ENCODE results near the gene PLXNA4. TPM values are rescaled to one million over a fixed set of nuclear protein-coding genes. Genes with fewer than 3 reads are reported as not detected.

The PLXNA4 gene
- total RNA-seq, 1 experiment from 2014 or later = 0.81 TPM

DNA sequence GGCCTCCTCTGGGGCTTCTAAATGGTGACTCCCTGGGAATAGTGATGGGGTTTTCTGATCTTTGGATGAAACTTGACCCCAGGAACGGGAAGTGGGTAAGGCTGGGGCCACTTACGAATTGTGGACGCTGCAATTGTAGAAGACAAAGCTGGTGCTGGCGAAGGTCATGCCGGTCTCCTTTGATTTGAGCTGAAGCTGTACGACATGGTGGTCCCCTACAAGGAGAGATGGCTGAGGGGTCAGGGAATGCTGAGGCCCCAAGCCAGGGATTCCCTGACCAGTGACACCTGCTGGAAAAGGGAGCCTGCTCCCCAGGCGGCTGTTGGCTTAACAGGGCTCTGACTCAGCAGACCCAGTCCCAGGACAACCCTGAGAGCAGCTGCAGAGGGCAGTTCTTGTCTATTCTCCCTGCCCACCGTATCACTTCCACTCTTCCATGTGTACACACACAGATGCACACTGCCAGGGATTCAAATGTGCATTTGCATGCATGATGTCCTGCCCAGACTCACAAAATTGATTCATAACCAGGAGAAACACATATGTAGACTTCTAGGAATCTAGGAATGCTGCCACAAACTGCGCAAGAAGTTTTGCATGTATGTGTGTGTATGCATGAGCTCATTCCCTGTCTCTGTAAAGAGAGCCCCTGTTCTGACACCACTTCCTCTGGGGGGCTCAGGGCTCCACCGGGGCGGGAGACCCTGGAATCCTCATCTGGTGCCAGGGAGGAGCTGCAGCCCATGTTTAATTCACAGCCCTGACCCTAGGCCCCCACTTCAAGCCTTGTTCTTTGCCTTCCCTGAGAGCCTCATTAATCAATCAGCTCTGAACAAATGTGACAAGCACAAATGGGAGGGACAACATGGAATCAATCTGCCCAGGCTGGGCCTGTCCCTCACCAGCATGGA, 350.0 kb downstream of the PLXNA4 start:
- CTCF ChIA-PET = interaction anchor here (1.0 to 1.3 kb wide), 3 partner anchors 26 to 367 kb away, joined by 3 to 4 read pairs (median 3); no protein-coding TSS in a partner anchor
- Mint-ChIP-seq H3K27ac (no peak overlapping the region), H3K27me3 (ENCODE audit: low read depth) (no peaks in the 10 kb centered on the region; the same call in none of the 2 replicates), H3K9me3 (peaks cover 4% of the 10 kb centered on the region), H3K4me3 (no peak overlapping the region), H3K4me1 (peaks cover 9% of the 10 kb centered on the region), H3K36me3 (no peaks in the 10 kb centered on the region)
- no peak for DNase-seq (ENCODE audit: low spot score)
- no peak for ATAC-seq
- POLR2A ChIA-PET = interaction anchor here (1.1 kb wide), 1 partner anchor 281 kb away, joined by 3 read pairs; no protein-coding TSS in a partner anchor
- no peak for TF ChIP-seq ELF4 (CRISPR knock-in tag; IDR thresholded peaks at IDR 0.05; ENCODE audit: low read depth)
- TF ChIP-seq RORB (CRISPR knock-in tag; IDR thresholded peaks at IDR 0.05) = no peak
- no peak for TF ChIP-seq ZNF219 (CRISPR knock-in tag; IDR thresholded peaks at IDR 0.05; ENCODE audit: borderline replicate concordance)
- no peak for TF ChIP-seq ZNF396 (CRISPR knock-in tag; IDR thresholded peaks at IDR 0.05; ENCODE audit: borderline replicate concordance)
- TF ChIP-seq NFATC4 (CRISPR knock-in tag; IDR thresholded peaks at IDR 0.05) = no peak
- TF ChIP-seq E2F5 (CRISPR knock-in tag; IDR thresholded peaks at IDR 0.05) = no peak
- no peak for TF ChIP-seq PRRX2 (CRISPR knock-in tag; IDR thresholded peaks at IDR 0.05)
- TF ChIP-seq NR2C2 (CRISPR knock-in tag; IDR thresholded peaks at IDR 0.05) = no peak
- TF ChIP-seq GTF2I (CRISPR knock-in tag; conservative IDR thresholded peaks at IDR 0.05) = no peak
- no peak for TF ChIP-seq ZNF425 (CRISPR knock-in tag; conservative IDR thresholded peaks at IDR 0.05)
- TF ChIP-seq ZNF121 (CRISPR knock-in tag; IDR thresholded peaks at IDR 0.05) = no peak
- TF ChIP-seq AR (CRISPR knock-in tag; IDR thresholded peaks at IDR 0.05) = no peak
- no peak for TF ChIP-seq PREB (CRISPR knock-in tag; IDR thresholded peaks at IDR 0.05; ENCODE audit: borderline replicate concordance)
- TF ChIP-seq, protein P1, sequence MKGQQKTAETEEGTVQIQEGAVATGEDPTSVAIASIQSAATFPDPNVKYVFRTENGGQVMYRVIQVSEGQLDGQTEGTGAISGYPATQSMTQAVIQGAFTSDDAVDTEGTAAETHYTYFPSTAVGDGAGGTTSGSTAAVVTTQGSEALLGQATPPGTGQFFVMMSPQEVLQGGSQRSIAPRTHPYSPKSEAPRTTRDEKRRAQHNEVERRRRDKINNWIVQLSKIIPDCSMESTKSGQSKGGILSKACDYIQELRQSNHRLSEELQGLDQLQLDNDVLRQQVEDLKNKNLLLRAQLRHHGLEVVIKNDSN (CRISPR knock-in tag; IDR thresholded peaks at IDR 0.05) = no peak
- no peak for TF ChIP-seq SMAD3 (CRISPR knock-in tag; IDR thresholded peaks at IDR 0.05; ENCODE audit: borderline replicate concordance)
- TF ChIP-seq MYBL2 (CRISPR knock-in tag; IDR thresholded peaks at IDR 0.05) = no peak
- TF ChIP-seq, protein P2, sequence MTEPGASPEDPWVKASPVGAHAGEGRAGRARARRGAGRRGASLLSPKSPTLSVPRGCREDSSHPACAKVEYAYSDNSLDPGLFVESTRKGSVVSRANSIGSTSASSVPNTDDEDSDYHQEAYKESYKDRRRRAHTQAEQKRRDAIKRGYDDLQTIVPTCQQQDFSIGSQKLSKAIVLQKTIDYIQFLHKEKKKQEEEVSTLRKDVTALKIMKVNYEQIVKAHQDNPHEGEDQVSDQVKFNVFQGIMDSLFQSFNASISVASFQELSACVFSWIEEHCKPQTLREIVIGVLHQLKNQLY (CRISPR knock-in tag; IDR thresholded peaks at IDR 0.05) = no peak
- TF ChIP-seq ZMAT4 (CRISPR knock-in tag; IDR thresholded peaks at IDR 0.05) = no peak
- no peak for TF ChIP-seq NR1H2 (CRISPR knock-in tag; IDR thresholded peaks at IDR 0.05)
- no peak for TF ChIP-seq GABPB1 (CRISPR knock-in tag; IDR thresholded peaks at IDR 0.05)

Data from WTC11 (cell line).